Measurements from ENCODE around the gene HDLBP. TPM values are rescaled to one million over a fixed set of nuclear protein-coding genes. Genes with fewer than 3 reads are reported as not detected.

HDLBP gene
- total RNA-seq, 1 experiment from 2014 or later: 350 TPM

GRCh38 chr2:241308267-241308666 lies 7.2 kb downstream of the HDLBP start:
- Histone ChIP-seq H3K4me3 (ENCODE audit: low read depth, low read length) (no peak overlapping the region), H3K36me3 (ENCODE audit: control insufficient read depth, insufficient read depth, low read length) (no peaks in the 10 kb centered on the region), H3K4me1 (peaks cover 8% of the 10 kb centered on the region; the same call in 1 of the 2 replicates), H3K27me3 (replicated peaks; ENCODE audit: control insufficient read depth, insufficient read depth, low read length) (no peaks in the 10 kb centered on the region), H3K9me3 (no peaks in the 10 kb centered on the region)
- Mint-ChIP-seq H3K27me3 (ENCODE audit: insufficient read depth, unreplicated experiment) (no peaks in the 10 kb centered on the region), H3K4me3 (ENCODE audit: unreplicated experiment) (no peak overlapping the region), H3K27ac (ENCODE audit: unreplicated experiment) (no peak overlapping the region), H3K9me3 (ENCODE audit: unreplicated experiment) (no peaks in the 10 kb centered on the region), H3K4me1 (ENCODE audit: low read depth, unreplicated experiment) (peaks cover 30% of the 10 kb centered on the region), H3K36me3 (ENCODE audit: insufficient read depth, unreplicated experiment) (peaks cover 24% of the 10 kb centered on the region)
- intact Hi-C loops (cut with micrococcal nuclease; ENCODE audit: unreplicated experiment): no loop called here
- ChIA-PET POLR2A (no interaction called here), CTCF (no interaction called here)
- BruUV-seq (replicated peaks): no TSS peak
- TF ChIP-seq, protein P1, sequence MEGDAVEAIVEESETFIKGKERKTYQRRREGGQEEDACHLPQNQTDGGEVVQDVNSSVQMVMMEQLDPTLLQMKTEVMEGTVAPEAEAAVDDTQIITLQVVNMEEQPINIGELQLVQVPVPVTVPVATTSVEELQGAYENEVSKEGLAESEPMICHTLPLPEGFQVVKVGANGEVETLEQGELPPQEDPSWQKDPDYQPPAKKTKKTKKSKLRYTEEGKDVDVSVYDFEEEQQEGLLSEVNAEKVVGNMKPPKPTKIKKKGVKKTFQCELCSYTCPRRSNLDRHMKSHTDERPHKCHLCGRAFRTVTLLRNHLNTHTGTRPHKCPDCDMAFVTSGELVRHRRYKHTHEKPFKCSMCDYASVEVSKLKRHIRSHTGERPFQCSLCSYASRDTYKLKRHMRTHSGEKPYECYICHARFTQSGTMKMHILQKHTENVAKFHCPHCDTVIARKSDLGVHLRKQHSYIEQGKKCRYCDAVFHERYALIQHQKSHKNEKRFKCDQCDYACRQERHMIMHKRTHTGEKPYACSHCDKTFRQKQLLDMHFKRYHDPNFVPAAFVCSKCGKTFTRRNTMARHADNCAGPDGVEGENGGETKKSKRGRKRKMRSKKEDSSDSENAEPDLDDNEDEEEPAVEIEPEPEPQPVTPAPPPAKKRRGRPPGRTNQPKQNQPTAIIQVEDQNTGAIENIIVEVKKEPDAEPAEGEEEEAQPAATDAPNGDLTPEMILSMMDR (IDR thresholded peaks at IDR 0.05; ENCODE audit: insufficient read depth in 1 of 2, low read depth in 1 of 2, low read length in 1 of 2, severe bottlenecking in 1 of 2, unreplicated experiment in 1 of 2): no peak
- DNase-seq: no peak

DNA sequence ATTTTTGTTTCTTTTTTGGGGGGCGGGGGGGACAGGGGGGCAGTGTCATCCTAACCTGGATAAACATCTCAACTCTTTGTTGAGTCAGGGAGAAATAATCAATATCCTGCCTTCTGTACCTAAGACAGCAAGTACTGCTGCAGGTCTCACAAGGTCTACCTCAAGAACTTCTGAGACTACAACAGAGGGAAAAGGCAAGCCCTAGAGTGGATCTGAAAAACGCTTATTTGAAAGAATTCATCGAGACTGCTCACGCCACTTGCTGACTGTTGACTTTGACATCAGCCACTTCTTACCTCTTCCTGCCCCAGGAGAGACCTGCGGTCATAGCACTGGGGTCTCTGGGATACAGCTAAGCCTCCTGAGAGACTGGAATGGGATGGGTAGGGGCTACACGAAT lies 8.4 kb downstream of the HDLBP start:
- Mint-ChIP-seq H3K4me3 (ENCODE audit: unreplicated experiment) (no peak overlapping the region), H3K36me3 (ENCODE audit: insufficient read depth, unreplicated experiment) (peaks cover 24% of the 10 kb centered on the region), H3K27ac (ENCODE audit: unreplicated experiment) (no peak overlapping the region), H3K9me3 (ENCODE audit: unreplicated experiment) (no peaks in the 10 kb centered on the region), H3K4me1 (ENCODE audit: low read depth, unreplicated experiment) (peaks cover 36% of the 10 kb centered on the region), H3K27me3 (ENCODE audit: insufficient read depth, unreplicated experiment) (no peaks in the 10 kb centered on the region)
- intact Hi-C loops (cut with micrococcal nuclease; ENCODE audit: unreplicated experiment): no loop called here
- Histone ChIP-seq H3K4me1 (peaks cover 6% of the 10 kb centered on the region; the same call in 1 of the 2 replicates), H3K36me3 (ENCODE audit: control insufficient read depth, insufficient read depth, low read length) (no peaks in the 10 kb centered on the region), H3K27me3 (replicated peaks; ENCODE audit: control insufficient read depth, insufficient read depth, low read length) (no peaks in the 10 kb centered on the region), H3K4me3 (ENCODE audit: low read depth, low read length) (no peak overlapping the region), H3K9me3 (no peaks in the 10 kb centered on the region)
- POLR2A ChIA-PET: no interaction called here
- DNase-seq: no peak
- CTCF ChIA-PET: no interaction called here
- BruUV-seq (replicated peaks): no TSS peak
- TF ChIP-seq, protein P1 (IDR thresholded peaks at IDR 0.05; ENCODE audit: insufficient read depth in 1 of 2, low read depth in 1 of 2, low read length in 1 of 2, severe bottlenecking in 1 of 2, unreplicated experiment in 1 of 2): no peak

DNA sequence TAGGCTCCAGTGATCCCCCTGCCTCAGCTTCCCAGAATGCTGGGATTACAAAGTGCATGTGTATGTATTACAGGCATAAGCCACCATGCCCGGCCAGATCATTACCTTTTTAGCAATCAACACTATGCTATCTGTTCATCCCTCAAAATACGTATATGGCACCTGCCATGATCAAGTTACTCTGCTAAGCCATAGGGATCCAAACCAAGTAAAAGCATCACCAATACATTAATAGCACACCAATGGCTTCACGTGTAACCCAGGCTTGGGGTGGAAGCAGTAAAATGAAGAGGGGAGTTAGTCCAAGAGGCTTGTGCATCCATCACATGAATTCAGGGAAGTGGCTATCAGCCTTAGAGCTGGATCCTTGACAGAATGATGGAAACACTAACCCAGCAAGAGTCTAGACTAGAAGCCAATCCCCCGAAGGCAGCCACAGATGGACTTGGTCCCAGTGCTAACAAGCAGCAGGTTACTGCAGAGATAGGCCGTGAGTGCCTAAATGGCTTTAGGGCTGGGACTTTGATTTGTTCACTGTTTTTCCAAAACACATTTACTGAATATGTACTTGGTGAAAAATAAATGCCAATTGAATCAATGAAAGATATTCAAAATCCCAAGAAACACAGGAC lies 11.3 kb downstream of the HDLBP start:
- Histone ChIP-seq H3K4me1 (no peaks in the 10 kb centered on the region), H3K4me3 (ENCODE audit: low read depth, low read length) (no peak overlapping the region), H3K36me3 (ENCODE audit: control insufficient read depth, insufficient read depth, low read length) (no peaks in the 10 kb centered on the region), H3K27me3 (replicated peaks; ENCODE audit: control insufficient read depth, insufficient read depth, low read length) (no peaks in the 10 kb centered on the region), H3K9me3 (no peaks in the 10 kb centered on the region)
- CTCF ChIA-PET: no interaction called here
- H3K4me1 Mint-ChIP-seq (ENCODE audit: low read depth, unreplicated experiment): peaks cover 11% of the 10 kb centered on the region
- no peak for DNase-seq
- no peak overlapping the region for H3K27ac Mint-ChIP-seq (ENCODE audit: unreplicated experiment)
- H3K36me3 Mint-ChIP-seq (ENCODE audit: insufficient read depth, unreplicated experiment): peaks cover 11% of the 10 kb centered on the region
- no peaks in the 10 kb centered on the region for H3K9me3 Mint-ChIP-seq (ENCODE audit: unreplicated experiment)
- no TSS peak for BruUV-seq (replicated peaks)
- POLR2A ChIA-PET: no interaction called here
- no peak overlapping the region for H3K4me3 Mint-ChIP-seq (ENCODE audit: unreplicated experiment)
- TF ChIP-seq, protein P1 (IDR thresholded peaks at IDR 0.05; ENCODE audit: insufficient read depth in 1 of 2, low read depth in 1 of 2, low read length in 1 of 2, severe bottlenecking in 1 of 2, unreplicated experiment in 1 of 2): no peak
- intact Hi-C loops (cut with micrococcal nuclease; ENCODE audit: unreplicated experiment): no loop called here
- H3K27me3 Mint-ChIP-seq (ENCODE audit: insufficient read depth, unreplicated experiment): no peaks in the 10 kb centered on the region

All from Caco-2 (cell line).